WTC11 (cell line): Measurements from ENCODE around the gene ASB13. TPM values are rescaled to one million over a fixed set of nuclear protein-coding genes. Genes with fewer than 3 reads are reported as not detected.
"Not testable (repeated sequence)": the region's sequence is repeated elsewhere in the genome, so short reads cannot be mapped to it uniquely, and the experiment has no call there.

Experiments
- ATAC-seq: fragments of 200-7000 bp; cut with Tn5 transposase; 2 replicates; pipeline ENCODE4 v1.10.0; 2021; ENCODE audit warnings: mild to moderate bottlenecking, moderate library complexity
- CTCF ChIA-PET: fragments of 300-600 bp; sonication (Branson Sonifier 250); formaldehyde crosslinking; loops from one replicate; lab custom pipeline; 2021; ENCODE audit warnings: antibody characterized with exemption; lab: Charles Lee
- POLR2A ChIA-PET: fragments of 350-600 bp; sonication (Branson Sonifier 250); formaldehyde crosslinking; loops from one replicate; lab custom pipeline; 2021; ENCODE audit warnings: antibody characterized with exemption; lab: Charles Lee
- DNase-seq: peaks from one replicate; pipeline ENCODE4 v3.0.0; 2021; ENCODE audit warnings: low spot score
- H3K27ac Mint-ChIP-seq: 2 replicates; pipeline ENCODE4 v1.8.0; 2021; ENCODE audit warnings: mixed read lengths
- H3K27me3 Mint-ChIP-seq: 2 replicates; pipeline ENCODE4 v1.8.0; 2021; ENCODE audit warnings: low read depth, mild to moderate bottlenecking, moderate library complexity, mixed read lengths
- H3K36me3 Mint-ChIP-seq: 2 replicates; pipeline ENCODE4 v1.8.0; 2021; ENCODE audit warnings: mixed read lengths
- H3K4me1 Mint-ChIP-seq: 2 replicates; pipeline ENCODE4 v1.8.0; 2022; ENCODE audit warnings: mixed read lengths
- H3K4me3 Mint-ChIP-seq: 2 replicates; pipeline ENCODE4 v1.8.0; 2021; ENCODE audit warnings: mild to moderate bottlenecking, moderate library complexity, mixed read lengths
- H3K9me3 Mint-ChIP-seq: 2 replicates; pipeline ENCODE4 v1.8.0; 2021; ENCODE audit warnings: mixed read lengths
- AR ChIP-seq: fragments of 250-450 bp; sonication (Bioruptor Pico); IDR thresholded peaks from 2 replicates; pipeline ENCODE4 v1.9.0; 2021; ENCODE audit warnings: mild to moderate bottlenecking
- CBFB ChIP-seq: sonication (generic); formaldehyde crosslinking; IDR thresholded peaks from 2 replicates; pipeline ENCODE4 v1.8.1; 2022; ENCODE audit warnings: mild to moderate bottlenecking, low read depth, missing genetic modification reagents
- CTCF ChIP-seq: fragments of 200-600 bp; IDR thresholded peaks from 2 replicates; pipeline ENCODE4 v1.8.0; 2022; ENCODE audit warnings: antibody characterized with exemption
- EMX1 ChIP-seq: fragments of 250-450 bp; sonication (Bioruptor Pico); IDR thresholded peaks from 2 replicates; pipeline ENCODE4 v1.8.0; 2021; ENCODE audit warnings: mild to moderate bottlenecking
- FOXP1 ChIP-seq: sonication (generic); formaldehyde crosslinking; IDR thresholded peaks from 2 replicates; pipeline ENCODE4 v1.8.0; 2022; ENCODE audit warnings: missing genetic modification reagents, mild to moderate bottlenecking, moderate library complexity, borderline replicate concordance
- HMGXB4 ChIP-seq: sonication (generic); formaldehyde crosslinking; IDR thresholded peaks from 2 replicates; pipeline ENCODE4 v1.8.1; 2023; ENCODE audit warnings: mild to moderate bottlenecking, moderate library complexity, missing genetic modification reagents
- NR3C1 ChIP-seq: sonication (generic); formaldehyde crosslinking; conservative IDR thresholded peaks from 2 replicates; pipeline ENCODE4 v1.8.1; 2023; ENCODE audit warnings: low read depth, mild to moderate bottlenecking, missing genetic modification reagents
- PREB ChIP-seq: sonication (generic); formaldehyde crosslinking; IDR thresholded peaks from 2 replicates; pipeline ENCODE4 v1.8.1; 2022; ENCODE audit warnings: mild to moderate bottlenecking, missing genetic modification reagents, moderate library complexity, borderline replicate concordance
- RORB ChIP-seq: fragments of 250-450 bp; sonication (Bioruptor Pico); IDR thresholded peaks from 2 replicates; pipeline ENCODE4 v1.9.0; 2021; ENCODE audit warnings: mild to moderate bottlenecking
- TEAD1 ChIP-seq: sonication (generic); formaldehyde crosslinking; IDR thresholded peaks from 2 replicates; pipeline ENCODE4 v1.8.0; 2022; ENCODE audit warnings: mild to moderate bottlenecking, missing genetic modification reagents
- USF1 ChIP-seq: sonication (generic); formaldehyde crosslinking; IDR thresholded peaks from 2 replicates; pipeline ENCODE4 v1.8.0; 2022; ENCODE audit warnings: mild to moderate bottlenecking, missing genetic modification reagents
- ZBTB21 ChIP-seq: sonication (generic); formaldehyde crosslinking; IDR thresholded peaks from 2 replicates; pipeline ENCODE4 v1.8.1; 2023; ENCODE audit warnings: mild to moderate bottlenecking, missing genetic modification reagents, borderline replicate concordance
- ZNF512 ChIP-seq: sonication (generic); formaldehyde crosslinking; IDR thresholded peaks from 2 replicates; pipeline ENCODE4 v1.8.1; 2022; ENCODE audit warnings: missing genetic modification reagents, borderline replicate concordance
- total RNA-seq: library from RNA; stranded (reverse); gene quantifications from 3 replicates; pipeline ENCODE4 v1.2.3, GENCODE V29; 2021

Gene ASB13
- total RNA-seq, 1 experiment from 2014 or later: 23.4 TPM

- no peak for TF ChIP-seq PREB (CRISPR knock-in tag)
- TF ChIP-seq ZBTB21 (CRISPR knock-in tag): no peak
Measured at GRCh38 chr10:5622186-5622960, 44.0 kb downstream of the ASB13 start (continued).

- POLR2A ChIA-PET, H3K27me3 Mint-ChIP-seq, H3K36me3 Mint-ChIP-seq, H3K4me3 Mint-ChIP-seq, H3K27ac Mint-ChIP-seq, H3K9me3 Mint-ChIP-seq, ATAC-seq, DNase-seq, H3K4me1 Mint-ChIP-seq: not testable (repeated sequence)
- CTCF ChIA-PET: interaction anchor here (0.9 to 2.7 kb wide), 5 partner anchors 9 to 179 kb away, joined by 3 to 30 read pairs (median 13); no protein-coding TSS in a partner anchor
Measured at GRCh38 chr10:5621371-5621770, 45.0 kb downstream of the ASB13 start.

- Mint-ChIP-seq H3K4me3 (no peak overlapping the region), H3K4me1 (0 out of 2 replicates have a peak, but pooled peaks cover 2% of the 10 kb centered on the region), H3K27me3 (no peaks in the 10 kb centered on the region), H3K36me3 (no peaks in the 10 kb centered on the region), H3K9me3 (no peaks in the 10 kb centered on the region), H3K27ac (no peak overlapping the region)
- ChIA-PET CTCF (interaction anchor here (1.1 to 2.7 kb wide), 3 partner anchors 9 to 179 kb away, joined by 3 to 16 read pairs (median 13); no protein-coding TSS in a partner anchor), POLR2A (interaction anchor here (0.7 kb wide), 1 partner anchor 209 kb away, joined by 3 read pairs; the partner anchor contains the start of gene NET1)
- no peak for ATAC-seq
- DNase-seq: no peak
- no peak for TF ChIP-seq NR3C1 (CRISPR knock-in tag)
- no peak for TF ChIP-seq CTCF
- no peak for TF ChIP-seq USF1 (CRISPR knock-in tag)
- TF ChIP-seq HMGXB4 (CRISPR knock-in tag): no peak
- no peak for TF ChIP-seq CBFB (CRISPR knock-in tag)
- no peak for TF ChIP-seq RORB (CRISPR knock-in tag)
- no peak for TF ChIP-seq ZNF512 (CRISPR knock-in tag)
- TF ChIP-seq AR (CRISPR knock-in tag): no peak
- TF ChIP-seq EMX1 (CRISPR knock-in tag): no peak
- TF ChIP-seq TEAD1: no peak
- no peak for TF ChIP-seq FOXP1 (CRISPR knock-in tag)
- TF ChIP-seq, all 79 proteins: peak for 0
Measured at GRCh38 chr10:5620966-5621365, 45.4 kb downstream of the ASB13 start.
